IPS-20b (cell line): Measurements from ENCODE around the gene CHST11.

Source experiments
- H3K27ac ChIP-seq: one replicate; pipeline ENCODE4 v1.5.1; 2013; ENCODE audit warnings: low read length
- H3K27me3 ChIP-seq: 2 replicates; pipeline ENCODE4 v1.6.1; 2013; ENCODE audit warnings: mild to moderate bottlenecking, low read length, inconsistent platforms; ENCODE audit not compliant: insufficient read depth
- H3K36me3 ChIP-seq: 2 replicates; pipeline ENCODE4 v1.6.1; 2013; ENCODE audit warnings: low read depth, mild to moderate bottlenecking, inconsistent platforms, low read length, moderate library complexity; ENCODE audit not compliant: insufficient read depth
- H3K4me1 ChIP-seq: 2 replicates; pipeline ENCODE4 v1.6.1; 2013; ENCODE audit warnings: mild to moderate bottlenecking, control low read depth, inconsistent platforms, low read length, moderate library complexity; ENCODE audit not compliant: insufficient read depth
- H3K4me3 ChIP-seq: 2 replicates; pipeline ENCODE4 v1.5.1; 2013; ENCODE audit warnings: mild to moderate bottlenecking, low read length, inconsistent platforms
- H3K9ac ChIP-seq: 2 replicates; pipeline ENCODE4 v1.6.1; 2013; ENCODE audit warnings: low read depth, mild to moderate bottlenecking, inconsistent platforms, low read length, moderate library complexity
- H3K9me3 ChIP-seq: 2 replicates; pipeline ENCODE4 v1.6.1; 2013; ENCODE audit warnings: mild to moderate bottlenecking, low read depth, low read length, inconsistent platforms; ENCODE audit not compliant: insufficient read depth

The CHST11 gene

DNA sequence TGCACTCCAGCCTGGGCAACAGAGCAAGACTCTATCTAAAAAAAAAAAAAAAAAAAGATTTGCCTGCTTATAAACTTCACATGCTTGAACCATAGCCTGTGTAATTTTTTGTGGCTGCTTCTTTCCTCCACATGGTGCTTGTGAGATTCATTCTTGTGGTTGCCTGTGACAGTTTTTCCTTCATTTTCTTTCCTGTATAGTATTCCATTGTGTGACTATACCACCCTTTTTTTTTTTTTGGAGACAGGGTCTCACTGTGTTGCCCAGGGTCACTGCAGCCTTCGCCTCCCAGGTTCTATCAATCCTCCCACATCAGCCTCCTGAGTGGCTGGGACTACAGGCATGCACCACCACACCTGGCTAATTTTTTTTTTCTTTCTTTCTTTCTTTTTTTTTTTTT lies 22.6 kb upstream of the CHST11 start:
- Histone ChIP-seq H3K36me3 (no peaks in the 10 kb centered on the region), H3K4me3 (no peak overlapping the region), H3K9ac (no peak overlapping the region), H3K4me1 (no peaks in the 10 kb centered on the region), H3K27me3 (no peaks in the 10 kb centered on the region), H3K9me3 (no peaks in the 10 kb centered on the region), H3K27ac (no peak overlapping the region)

GRCh38 chr12:104435175-104435574 lies 21.6 kb upstream of the CHST11 start:
- no peaks in the 10 kb centered on the region for H3K27me3 ChIP-seq

DNA sequence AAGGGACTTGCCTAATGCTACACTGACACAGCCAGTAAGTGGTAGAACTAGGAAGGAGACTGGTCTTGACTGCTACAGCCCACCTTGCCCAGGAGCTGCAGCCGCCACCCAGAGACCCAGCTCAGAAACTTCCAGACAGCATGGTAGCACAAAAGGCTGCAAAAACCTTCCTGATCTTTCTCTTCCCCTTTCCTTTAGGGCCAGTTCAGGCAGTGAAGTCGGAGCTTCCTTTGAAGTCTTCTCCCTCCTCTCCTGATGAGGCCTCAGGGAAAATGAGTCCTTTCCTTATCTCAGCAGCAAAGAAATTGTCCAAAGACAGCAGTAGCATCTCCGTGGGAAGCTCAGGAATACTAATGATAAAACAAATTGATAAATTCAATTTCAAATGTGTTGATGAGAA lies 21.0 kb upstream of the CHST11 start:
- Histone ChIP-seq H3K36me3 (no peaks in the 10 kb centered on the region), H3K27ac (no peak overlapping the region), H3K9me3 (no peaks in the 10 kb centered on the region), H3K4me3 (no peak overlapping the region), H3K27me3 (no peaks in the 10 kb centered on the region), H3K4me1 (no peaks in the 10 kb centered on the region), H3K9ac (no peak overlapping the region)

More at GRCh38 chr12:104435175-104435574, 21.6 kb upstream of the CHST11 start:
- no peaks in the 10 kb centered on the region for H3K36me3 ChIP-seq
- H3K9me3 ChIP-seq = no peaks in the 10 kb centered on the region
- no peak overlapping the region for H3K27ac ChIP-seq
- H3K4me1 ChIP-seq = no peaks in the 10 kb centered on the region
- no peak overlapping the region for H3K9ac ChIP-seq
- H3K4me3 ChIP-seq = no peak overlapping the region

GRCh38 chr12:104436790-104437189 lies 20.0 kb upstream of the CHST11 start:
- no peaks in the 10 kb centered on the region for H3K4me1 ChIP-seq
- no peak overlapping the region for H3K4me3 ChIP-seq
- H3K9ac ChIP-seq = no peak overlapping the region
- no peaks in the 10 kb centered on the region for H3K36me3 ChIP-seq
- no peaks in the 10 kb centered on the region for H3K27me3 ChIP-seq
- no peaks in the 10 kb centered on the region for H3K9me3 ChIP-seq
- no peak overlapping the region for H3K27ac ChIP-seq

GRCh38 chr12:104438134-104438533 lies 18.6 kb upstream of the CHST11 start:
- no peak overlapping the region for H3K4me3 ChIP-seq
- no peak overlapping the region for H3K9ac ChIP-seq
- no peaks in the 10 kb centered on the region for H3K36me3 ChIP-seq
- H3K27me3 ChIP-seq = no peaks in the 10 kb centered on the region
- H3K27ac ChIP-seq = no peak overlapping the region
- no peaks in the 10 kb centered on the region for H3K4me1 ChIP-seq
- no peaks in the 10 kb centered on the region for H3K9me3 ChIP-seq

DNA sequence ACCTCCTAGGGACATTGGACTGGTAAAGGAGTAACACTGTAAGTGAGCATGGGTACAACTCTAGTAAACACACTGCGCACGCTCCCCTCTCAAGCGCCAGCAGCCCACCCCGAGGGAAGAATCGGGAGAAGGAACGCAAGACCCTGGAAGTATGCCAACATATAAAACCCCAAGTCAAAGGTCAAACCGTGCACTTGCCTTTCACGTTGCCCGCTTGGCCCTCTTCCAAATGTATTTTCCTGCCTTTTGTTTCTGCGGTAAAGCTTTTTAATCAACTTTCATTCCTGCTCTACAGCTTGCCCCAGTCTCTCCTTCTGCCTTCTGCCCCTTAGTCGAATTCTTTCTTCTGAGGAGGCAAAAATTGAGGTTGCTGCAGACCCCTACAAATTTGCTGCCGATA lies 17.6 kb upstream of the CHST11 start:
- Histone ChIP-seq H3K9ac (no peak overlapping the region), H3K9me3 (no peaks in the 10 kb centered on the region), H3K36me3 (no peaks in the 10 kb centered on the region), H3K27ac (no peak overlapping the region), H3K27me3 (0 out of 2 replicates have a peak, but pooled peaks cover 6% of the 10 kb centered on the region), H3K4me1 (no peaks in the 10 kb centered on the region), H3K4me3 (no peak overlapping the region)

- H3K4me1 ChIP-seq = no peaks in the 10 kb centered on the region
- H3K36me3 ChIP-seq = no peaks in the 10 kb centered on the region
- no peak overlapping the region for H3K4me3 ChIP-seq
- no peak overlapping the region for H3K9ac ChIP-seq
- H3K27me3 ChIP-seq = 0 out of 2 replicates have a peak, but pooled peaks cover 6% of the 10 kb centered on the region
- no peak overlapping the region for H3K27ac ChIP-seq
- H3K9me3 ChIP-seq = no peaks in the 10 kb centered on the region
Measured at GRCh38 chr12:104443008-104443407, 13.7 kb upstream of the CHST11 start.

- Histone ChIP-seq H3K9ac (no peak overlapping the region), H3K36me3 (no peaks in the 10 kb centered on the region), H3K27ac (no peak overlapping the region), H3K4me3 (no peak overlapping the region), H3K9me3 (no peaks in the 10 kb centered on the region), H3K27me3 (0 out of 2 replicates have a peak, but pooled peaks cover 6% of the 10 kb centered on the region), H3K4me1 (no peaks in the 10 kb centered on the region; the same call in 1 of the 2 replicates)
Measured at GRCh38 chr12:104446646-104447421, 9.9 kb upstream of the CHST11 start.

- Histone ChIP-seq H3K4me3 (no peak overlapping the region), H3K4me1 (peaks cover 4% of the 10 kb centered on the region; the same call in 1 of the 2 replicates), H3K9ac (no peak overlapping the region), H3K9me3 (no peaks in the 10 kb centered on the region), H3K36me3 (no peaks in the 10 kb centered on the region), H3K27ac (no peak overlapping the region), H3K27me3 (0 out of 2 replicates have a peak, but pooled peaks cover 6% of the 10 kb centered on the region)
Measured at GRCh38 chr12:104448031-104448430, 8.7 kb upstream of the CHST11 start.

GRCh38 chr12:104448451-104448850 lies 8.3 kb upstream of the CHST11 start:
- H3K9ac ChIP-seq = no peak overlapping the region
- no peak overlapping the region for H3K4me3 ChIP-seq
- H3K27ac ChIP-seq = no peak overlapping the region
- no peaks in the 10 kb centered on the region for H3K36me3 ChIP-seq
- H3K4me1 ChIP-seq = peaks cover 4% of the 10 kb centered on the region; the same call in 1 of the 2 replicates
- H3K9me3 ChIP-seq = no peaks in the 10 kb centered on the region
- H3K27me3 ChIP-seq = 0 out of 2 replicates have a peak, but pooled peaks cover 4% of the 10 kb centered on the region

DNA sequence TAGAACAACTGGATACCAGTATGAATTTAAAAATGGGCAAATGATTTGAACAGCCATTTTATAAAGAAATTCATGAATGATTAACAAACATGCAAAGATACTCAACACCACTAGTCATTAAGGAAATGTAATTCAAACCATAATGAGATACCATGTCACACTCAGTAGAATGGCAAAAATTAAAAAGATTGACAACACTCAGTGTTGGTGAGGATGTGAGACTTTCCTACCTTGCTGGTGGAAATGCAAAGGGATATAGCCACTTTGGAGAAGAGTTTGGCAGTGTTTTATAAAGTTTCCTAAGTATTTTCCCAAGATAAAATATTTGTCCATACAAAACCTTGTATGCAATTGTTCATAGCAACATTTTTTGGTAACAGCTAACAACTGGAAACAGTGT lies 6.0 kb upstream of the CHST11 start:
- H3K9ac ChIP-seq = no peak overlapping the region
- H3K4me3 ChIP-seq = no peak overlapping the region
- peaks cover 15% of the 10 kb centered on the region for H3K27me3 ChIP-seq
- H3K4me1 ChIP-seq = peaks cover 12% of the 10 kb centered on the region
- H3K9me3 ChIP-seq = no peaks in the 10 kb centered on the region
- H3K27ac ChIP-seq = no peak overlapping the region
- no peaks in the 10 kb centered on the region for H3K36me3 ChIP-seq

DNA sequence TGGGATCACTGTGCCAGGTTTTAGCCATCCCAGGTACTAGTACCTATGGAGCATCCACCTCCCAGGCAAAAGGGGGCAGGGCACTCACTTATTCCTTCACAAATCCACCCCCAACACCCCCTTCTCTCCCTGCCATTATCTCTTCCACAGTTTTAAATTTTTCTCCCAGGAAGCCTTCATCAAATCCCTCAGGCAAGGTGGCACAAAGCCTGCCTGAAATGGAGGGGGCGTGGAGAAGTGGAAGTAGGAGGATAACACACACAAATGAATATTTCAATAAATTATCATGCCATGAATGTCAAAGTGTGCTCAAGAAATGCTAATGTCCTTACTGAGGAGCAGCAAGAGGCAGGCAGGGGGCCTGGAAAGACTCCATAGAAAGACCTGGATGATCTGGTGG lies 4.7 kb upstream of the CHST11 start:
- Histone ChIP-seq H3K4me3 (no peak overlapping the region), H3K27ac (no peak overlapping the region), H3K9ac (no peak overlapping the region)

More for the DNA sequence above, 4.7 kb upstream of the CHST11 start:
- H3K36me3 ChIP-seq = no peaks in the 10 kb centered on the region
- H3K27me3 ChIP-seq = peaks cover 19% of the 10 kb centered on the region
- no peaks in the 10 kb centered on the region for H3K9me3 ChIP-seq
- H3K4me1 ChIP-seq = peaks cover 15% of the 10 kb centered on the region
